ENCODE data around the gene DNAJC27. TPM values are rescaled to one million over a fixed set of nuclear protein-coding genes. Genes with fewer than 3 reads are reported as not detected.

The DNAJC27 gene
- polyA plus RNA-seq (2011; rRNA removed), result 5.2 and 7.8 TPM in 2 replicates
- polyA plus RNA-seq (2012; cell fraction: cytosol; rRNA removed), result 1.2 TPM in 2 replicates
- polyA plus RNA-seq (2012; cell fraction: nucleus; rRNA removed), result 1.4 and 2.2 TPM in 2 replicates
- polyA plus RNA-seq (2017; fragmentation: RNase III; extraction: RNeasy Plus Mini Kit Qiagen cat#74134 plus additional on column Dnase treatment), result 2.3 to 3.0 TPM (median 2.6 TPM) in 3 replicates
- 3.6 and 4.2 TPM in 2 replicates for polyA minus RNA-seq (2011; rRNA and poly(A)+ RNA removed)

DNA sequence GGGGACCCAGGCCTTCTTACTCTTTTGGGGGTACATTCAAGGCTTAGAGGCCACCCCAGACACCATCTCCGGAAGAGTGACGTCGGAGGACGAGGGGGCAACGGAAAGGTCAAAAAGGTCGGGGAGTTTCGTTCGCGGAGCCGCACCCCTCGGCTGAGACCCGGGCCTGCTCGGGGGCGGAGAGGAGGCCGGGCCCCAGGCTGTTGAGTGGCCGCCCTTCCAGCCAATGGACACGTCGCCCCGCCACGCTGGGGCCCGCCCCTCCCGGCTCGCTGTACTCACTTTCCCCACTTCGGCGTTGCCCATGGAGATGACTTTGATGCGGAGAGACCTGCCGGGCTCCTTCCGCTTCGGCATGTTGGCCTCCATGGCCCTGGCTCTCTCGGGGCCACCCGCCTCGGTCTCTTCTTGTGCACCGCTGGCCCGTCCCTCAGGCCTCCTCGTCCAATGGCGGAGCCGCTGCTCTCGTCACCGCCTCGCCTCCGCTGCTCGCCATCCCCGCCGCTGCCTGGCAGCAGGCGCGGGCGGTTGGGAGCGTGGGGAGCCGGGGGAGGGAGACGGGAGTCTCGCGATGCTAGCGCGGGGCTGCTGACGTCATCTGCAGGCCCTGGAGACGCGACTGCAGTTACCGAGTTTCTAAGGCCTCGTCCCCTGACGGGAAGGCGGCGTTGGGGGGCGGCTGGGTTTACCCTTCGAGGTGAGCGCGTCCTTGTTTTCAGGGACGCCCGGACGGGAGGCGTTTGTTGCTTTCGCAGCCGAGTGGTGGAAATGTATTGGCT is at the start of gene DNAJC27:
Gene DNAJC27, minus strand, starts transcription at position 420 of the 779 bp plus-strand sequence. Its CDS starts 51 bp downstream, at position 369.
- ChIA-PET CTCF (interaction anchor here (0.7 to 8.0 kb wide), 4 partner anchors 16 to 225 kb away, joined by 3 to 375 read pairs (median 36); no protein-coding TSS in a partner anchor), POLR2A (interaction anchor here (1.0 to 1.8 kb wide), 4 partner anchors 70 to 158 kb away, joined by 3 to 12 read pairs (median 4); partner anchors contain the start of gene EFR3B)
- WGBS (ENCODE audit: missing lambda C conversion rate), result 1% methylated on average over 61 of the region's 72 CpGs
- peaks cover 11% of the 10 kb centered on the region; the same call in 2 of the 3 replicates for H3K4me1 ChIP-seq
- H3K27ac ChIP-seq, result peak within 1 kb of the TSS; percentile 93 to 98
- FAIRE-seq (no peak), ATAC-seq (peak; percentile 97), DNase-seq (ENCODE audit: low read depth in 1 of 2, low spot score in 1 of 2) (peak; percentile 99)
- H3K9me3 ChIP-seq, result no peaks in the 10 kb centered on the region
- peak within 1 kb of the TSS; percentile 90 for H3K4me2 ChIP-seq
- peak within 1 kb of the TSS; percentile 94 for H3K4me3 ChIP-seq
- TF ChIP-seq SREBF2 (IDR thresholded peaks at IDR 0.05) (no peak), ZSCAN20 (CRISPR knock-in tag; IDR thresholded peaks at IDR 0.05) (no peak), HOXB5 (CRISPR knock-in tag; IDR thresholded peaks at IDR 0.05) (no peak), RFX5 (IDR thresholded peaks at IDR 0.05) (peak; percentile 71; the same call in 1 of the 2 replicates), RAD21 (conservative IDR thresholded peaks at IDR 0.05 in 1 of 2, IDR thresholded peaks at IDR 0.05 in 1 of 2) (no peak), MYC (IDR thresholded peaks at IDR 0.05; ENCODE audit: borderline replicate concordance, low read length) (peak; percentile 55), EHF (CRISPR knock-in tag; IDR thresholded peaks at IDR 0.05) (no peak; the same call in 1 of the 2 replicates), PHF8 (IDR thresholded peaks at IDR 0.05; ENCODE audit: borderline replicate concordance, low read depth) (peak; percentile 98), HOXB13 (CRISPR knock-in tag; IDR thresholded peaks at IDR 0.05; ENCODE audit: low read depth) (no peak), TP53 (CRISPR knock-in tag; IDR thresholded peaks at IDR 0.05) (no peak), JUN (IDR thresholded peaks at IDR 0.05) (peak in 1 of 2 experiments; percentile 79; a peak in 4 of 5 replicates), CEBPB (IDR thresholded peaks at IDR 0.05) (no peak), RNF2 (IDR thresholded peaks at IDR 0.05; ENCODE audit: borderline replicate concordance, low read depth) (no peak), FOXS1 (CRISPR knock-in tag; IDR thresholded peaks at IDR 0.05) (no peak), JUNB (IDR thresholded peaks at IDR 0.05) (no peak), MAFK (IDR thresholded peaks at IDR 0.05; ENCODE audit: partially characterized antibody) (peak; percentile 15), BHLHE40 (IDR thresholded peaks at IDR 0.05; ENCODE audit: low read depth, low read length) (no peak), MAZ (IDR thresholded peaks at IDR 0.05; ENCODE audit: borderline replicate concordance, low read depth, low read length) (0 out of 2 replicates have a peak, but pooled peaks have one; percentile 7), CHD2 (IDR thresholded peaks at IDR 0.05; ENCODE audit: low read length, partially characterized antibody) (peak; percentile 98), NPAS2 (CRISPR knock-in tag; IDR thresholded peaks at IDR 0.05; ENCODE audit: borderline replicate concordance) (no peak), CBX2 (IDR thresholded peaks at IDR 0.05; ENCODE audit: borderline replicate concordance, low read depth) (no peak), NFE2L2 (conservative IDR thresholded peaks at IDR 0.05; ENCODE audit: low read length) (no peak), POLR2A (IDR thresholded peaks at IDR 0.05; ENCODE audit: low read length) (peak; percentile 93), ESRRA (IDR thresholded peaks at IDR 0.05; ENCODE audit: borderline replicate concordance, low read length) (peak; percentile 12; the same call in 1 of the 2 replicates), EP300 (IDR thresholded peaks at IDR 0.05) (no peak)
- TF ChIP-seq, protein P1, sequence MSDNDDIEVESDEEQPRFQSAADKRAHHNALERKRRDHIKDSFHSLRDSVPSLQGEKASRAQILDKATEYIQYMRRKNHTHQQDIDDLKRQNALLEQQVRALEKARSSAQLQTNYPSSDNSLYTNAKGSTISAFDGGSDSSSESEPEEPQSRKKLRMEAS (IDR thresholded peaks at IDR 0.05), result peak; percentile 89
- TF ChIP-seq, protein P2, sequence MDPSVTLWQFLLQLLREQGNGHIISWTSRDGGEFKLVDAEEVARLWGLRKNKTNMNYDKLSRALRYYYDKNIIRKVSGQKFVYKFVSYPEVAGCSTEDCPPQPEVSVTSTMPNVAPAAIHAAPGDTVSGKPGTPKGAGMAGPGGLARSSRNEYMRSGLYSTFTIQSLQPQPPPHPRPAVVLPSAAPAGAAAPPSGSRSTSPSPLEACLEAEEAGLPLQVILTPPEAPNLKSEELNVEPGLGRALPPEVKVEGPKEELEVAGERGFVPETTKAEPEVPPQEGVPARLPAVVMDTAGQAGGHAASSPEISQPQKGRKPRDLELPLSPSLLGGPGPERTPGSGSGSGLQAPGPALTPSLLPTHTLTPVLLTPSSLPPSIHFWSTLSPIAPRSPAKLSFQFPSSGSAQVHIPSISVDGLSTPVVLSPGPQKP (IDR thresholded peaks at IDR 0.05; ENCODE audit: low read depth, low read length), result no peak
- TF ChIP-seq, protein P3, sequence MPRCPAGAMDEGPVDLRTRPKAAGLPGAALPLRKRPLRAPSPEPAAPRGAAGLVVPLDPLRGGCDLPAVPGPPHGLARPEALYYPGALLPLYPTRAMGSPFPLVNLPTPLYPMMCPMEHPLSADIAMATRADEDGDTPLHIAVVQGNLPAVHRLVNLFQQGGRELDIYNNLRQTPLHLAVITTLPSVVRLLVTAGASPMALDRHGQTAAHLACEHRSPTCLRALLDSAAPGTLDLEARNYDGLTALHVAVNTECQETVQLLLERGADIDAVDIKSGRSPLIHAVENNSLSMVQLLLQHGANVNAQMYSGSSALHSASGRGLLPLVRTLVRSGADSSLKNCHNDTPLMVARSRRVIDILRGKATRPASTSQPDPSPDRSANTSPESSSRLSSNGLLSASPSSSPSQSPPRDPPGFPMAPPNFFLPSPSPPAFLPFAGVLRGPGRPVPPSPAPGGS (IDR thresholded peaks at IDR 0.05), result peak; percentile 89
- TF ChIP-seq, protein P4, sequence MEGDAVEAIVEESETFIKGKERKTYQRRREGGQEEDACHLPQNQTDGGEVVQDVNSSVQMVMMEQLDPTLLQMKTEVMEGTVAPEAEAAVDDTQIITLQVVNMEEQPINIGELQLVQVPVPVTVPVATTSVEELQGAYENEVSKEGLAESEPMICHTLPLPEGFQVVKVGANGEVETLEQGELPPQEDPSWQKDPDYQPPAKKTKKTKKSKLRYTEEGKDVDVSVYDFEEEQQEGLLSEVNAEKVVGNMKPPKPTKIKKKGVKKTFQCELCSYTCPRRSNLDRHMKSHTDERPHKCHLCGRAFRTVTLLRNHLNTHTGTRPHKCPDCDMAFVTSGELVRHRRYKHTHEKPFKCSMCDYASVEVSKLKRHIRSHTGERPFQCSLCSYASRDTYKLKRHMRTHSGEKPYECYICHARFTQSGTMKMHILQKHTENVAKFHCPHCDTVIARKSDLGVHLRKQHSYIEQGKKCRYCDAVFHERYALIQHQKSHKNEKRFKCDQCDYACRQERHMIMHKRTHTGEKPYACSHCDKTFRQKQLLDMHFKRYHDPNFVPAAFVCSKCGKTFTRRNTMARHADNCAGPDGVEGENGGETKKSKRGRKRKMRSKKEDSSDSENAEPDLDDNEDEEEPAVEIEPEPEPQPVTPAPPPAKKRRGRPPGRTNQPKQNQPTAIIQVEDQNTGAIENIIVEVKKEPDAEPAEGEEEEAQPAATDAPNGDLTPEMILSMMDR (IDR thresholded peaks at IDR 0.05), result no peak
- TF ChIP-seq, protein P5, sequence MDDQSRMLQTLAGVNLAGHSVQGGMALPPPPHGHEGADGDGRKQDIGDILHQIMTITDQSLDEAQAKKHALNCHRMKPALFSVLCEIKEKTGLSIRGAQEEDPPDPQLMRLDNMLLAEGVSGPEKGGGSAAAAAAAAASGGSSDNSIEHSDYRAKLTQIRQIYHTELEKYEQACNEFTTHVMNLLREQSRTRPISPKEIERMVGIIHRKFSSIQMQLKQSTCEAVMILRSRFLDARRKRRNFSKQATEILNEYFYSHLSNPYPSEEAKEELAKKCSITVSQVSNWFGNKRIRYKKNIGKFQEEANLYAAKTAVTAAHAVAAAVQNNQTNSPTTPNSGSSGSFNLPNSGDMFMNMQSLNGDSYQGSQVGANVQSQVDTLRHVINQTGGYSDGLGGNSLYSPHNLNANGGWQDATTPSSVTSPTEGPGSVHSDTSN (IDR thresholded peaks at IDR 0.05), result peak; percentile 98
- TF ChIP-seq, protein P6, sequence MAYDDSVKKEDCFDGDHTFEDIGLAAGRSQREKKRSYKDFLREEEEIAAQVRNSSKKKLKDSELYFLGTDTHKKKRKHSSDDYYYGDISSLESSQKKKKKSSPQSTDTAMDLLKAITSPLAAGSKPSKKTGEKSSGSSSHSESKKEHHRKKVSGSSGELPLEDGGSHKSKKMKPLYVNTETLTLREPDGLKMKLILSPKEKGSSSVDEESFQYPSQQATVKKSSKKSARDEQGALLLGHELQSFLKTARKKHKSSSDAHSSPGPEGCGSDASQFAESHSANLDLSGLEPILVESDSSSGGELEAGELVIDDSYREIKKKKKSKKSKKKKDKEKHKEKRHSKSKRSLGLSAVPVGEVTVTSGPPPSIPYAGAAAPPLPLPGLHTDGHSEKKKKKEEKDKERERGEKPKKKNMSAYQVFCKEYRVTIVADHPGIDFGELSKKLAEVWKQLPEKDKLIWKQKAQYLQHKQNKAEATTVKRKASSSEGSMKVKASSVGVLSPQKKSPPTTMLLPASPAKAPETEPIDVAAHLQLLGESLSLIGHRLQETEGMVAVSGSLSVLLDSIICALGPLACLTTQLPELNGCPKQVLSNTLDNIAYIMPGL (CRISPR knock-in tag; IDR thresholded peaks at IDR 0.05; ENCODE audit: borderline replicate concordance), result no peak; the same call in 1 of the 2 replicates
- TF ChIP-seq, protein P7, sequence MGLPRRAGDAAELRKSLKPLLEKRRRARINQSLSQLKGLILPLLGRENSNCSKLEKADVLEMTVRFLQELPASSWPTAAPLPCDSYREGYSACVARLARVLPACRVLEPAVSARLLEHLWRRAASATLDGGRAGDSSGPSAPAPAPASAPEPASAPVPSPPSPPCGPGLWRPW (IDR thresholded peaks at IDR 0.05), result no peak

All from A549 (cell line).